HL-60 (cell line): ENCODE data around the gene SMIM13.

Source experiments
- POLR2AphosphoS5 ChIP-seq: IDR thresholded peaks from 2 replicates; pipeline ENCODE4 v1.6.1; 2012; ENCODE audit warnings: low read depth
- TF ChIP-seq, protein P1 (sequence below): IDR thresholded peaks from one replicate; pipeline ENCODE4 v1.5.1; 2011; ENCODE audit warnings: low read length, control low read depth, inconsistent platforms; ENCODE audit not compliant: insufficient read depth
- TF ChIP-seq, protein P2 (sequence below): IDR thresholded peaks from 2 replicates; pipeline ENCODE4 v1.6.1; 2012; ENCODE audit warnings: low read depth; ENCODE audit not compliant: insufficient replicate concordance

DNA sequence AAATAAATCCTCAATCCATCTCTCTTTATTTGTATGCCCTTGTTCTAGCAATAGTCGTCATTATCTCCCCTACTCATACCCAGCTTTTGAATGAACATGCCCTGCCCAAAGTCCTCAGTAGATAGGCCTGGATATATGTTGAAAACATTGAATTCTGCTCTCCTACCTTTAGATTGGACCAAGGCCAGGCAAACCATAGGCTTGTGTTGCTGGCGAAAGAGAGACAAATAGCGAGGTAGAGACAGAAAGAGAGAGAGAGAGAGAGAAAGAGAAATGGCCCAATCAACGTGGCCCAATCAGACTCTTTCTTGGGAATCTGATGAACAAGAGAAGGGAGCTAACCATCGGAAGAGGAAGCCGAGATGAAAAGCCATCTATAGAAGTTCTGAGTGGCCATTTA, 93.7 kb downstream of the SMIM13 start:
- TF ChIP-seq, protein P1, sequence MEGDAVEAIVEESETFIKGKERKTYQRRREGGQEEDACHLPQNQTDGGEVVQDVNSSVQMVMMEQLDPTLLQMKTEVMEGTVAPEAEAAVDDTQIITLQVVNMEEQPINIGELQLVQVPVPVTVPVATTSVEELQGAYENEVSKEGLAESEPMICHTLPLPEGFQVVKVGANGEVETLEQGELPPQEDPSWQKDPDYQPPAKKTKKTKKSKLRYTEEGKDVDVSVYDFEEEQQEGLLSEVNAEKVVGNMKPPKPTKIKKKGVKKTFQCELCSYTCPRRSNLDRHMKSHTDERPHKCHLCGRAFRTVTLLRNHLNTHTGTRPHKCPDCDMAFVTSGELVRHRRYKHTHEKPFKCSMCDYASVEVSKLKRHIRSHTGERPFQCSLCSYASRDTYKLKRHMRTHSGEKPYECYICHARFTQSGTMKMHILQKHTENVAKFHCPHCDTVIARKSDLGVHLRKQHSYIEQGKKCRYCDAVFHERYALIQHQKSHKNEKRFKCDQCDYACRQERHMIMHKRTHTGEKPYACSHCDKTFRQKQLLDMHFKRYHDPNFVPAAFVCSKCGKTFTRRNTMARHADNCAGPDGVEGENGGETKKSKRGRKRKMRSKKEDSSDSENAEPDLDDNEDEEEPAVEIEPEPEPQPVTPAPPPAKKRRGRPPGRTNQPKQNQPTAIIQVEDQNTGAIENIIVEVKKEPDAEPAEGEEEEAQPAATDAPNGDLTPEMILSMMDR: no peak
- no peak for TF ChIP-seq POLR2AphosphoS5
- TF ChIP-seq, protein P2, sequence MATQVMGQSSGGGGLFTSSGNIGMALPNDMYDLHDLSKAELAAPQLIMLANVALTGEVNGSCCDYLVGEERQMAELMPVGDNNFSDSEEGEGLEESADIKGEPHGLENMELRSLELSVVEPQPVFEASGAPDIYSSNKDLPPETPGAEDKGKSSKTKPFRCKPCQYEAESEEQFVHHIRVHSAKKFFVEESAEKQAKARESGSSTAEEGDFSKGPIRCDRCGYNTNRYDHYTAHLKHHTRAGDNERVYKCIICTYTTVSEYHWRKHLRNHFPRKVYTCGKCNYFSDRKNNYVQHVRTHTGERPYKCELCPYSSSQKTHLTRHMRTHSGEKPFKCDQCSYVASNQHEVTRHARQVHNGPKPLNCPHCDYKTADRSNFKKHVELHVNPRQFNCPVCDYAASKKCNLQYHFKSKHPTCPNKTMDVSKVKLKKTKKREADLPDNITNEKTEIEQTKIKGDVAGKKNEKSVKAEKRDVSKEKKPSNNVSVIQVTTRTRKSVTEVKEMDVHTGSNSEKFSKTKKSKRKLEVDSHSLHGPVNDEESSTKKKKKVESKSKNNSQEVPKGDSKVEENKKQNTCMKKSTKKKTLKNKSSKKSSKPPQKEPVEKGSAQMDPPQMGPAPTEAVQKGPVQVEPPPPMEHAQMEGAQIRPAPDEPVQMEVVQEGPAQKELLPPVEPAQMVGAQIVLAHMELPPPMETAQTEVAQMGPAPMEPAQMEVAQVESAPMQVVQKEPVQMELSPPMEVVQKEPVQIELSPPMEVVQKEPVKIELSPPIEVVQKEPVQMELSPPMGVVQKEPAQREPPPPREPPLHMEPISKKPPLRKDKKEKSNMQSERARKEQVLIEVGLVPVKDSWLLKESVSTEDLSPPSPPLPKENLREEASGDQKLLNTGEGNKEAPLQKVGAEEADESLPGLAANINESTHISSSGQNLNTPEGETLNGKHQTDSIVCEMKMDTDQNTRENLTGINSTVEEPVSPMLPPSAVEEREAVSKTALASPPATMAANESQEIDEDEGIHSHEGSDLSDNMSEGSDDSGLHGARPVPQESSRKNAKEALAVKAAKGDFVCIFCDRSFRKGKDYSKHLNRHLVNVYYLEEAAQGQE: no peak
